HT-29 (cell line): ENCODE data around the gene RCVRN. TPM values are rescaled to one million over a fixed set of nuclear protein-coding genes. Genes with fewer than 3 reads are reported as not detected.
A peak's percentile ranks its signal among the peaks of the same experiment; 100 is the strongest.
"Not testable (repeated sequence)": the region's sequence is repeated elsewhere in the genome, so short reads cannot be mapped to it uniquely, and the experiment has no call there.

Experiments used
- DNase-seq: peaks from one replicate; pipeline ENCODE4 v3.0.0-alpha.2; 2015; ENCODE audit warnings: low spot score
- total RNA-seq: library from RNA; depleted of rRNA; stranded (reverse); fragments of >200 nt; shearing (Covaris generic); gene quantifications from 2 replicates; pipeline ENCODE4 v1.2.3, GENCODE V29; 2014

RCVRN gene
- total RNA-seq, 1 experiment from 2014 or later = not detected

DNA sequence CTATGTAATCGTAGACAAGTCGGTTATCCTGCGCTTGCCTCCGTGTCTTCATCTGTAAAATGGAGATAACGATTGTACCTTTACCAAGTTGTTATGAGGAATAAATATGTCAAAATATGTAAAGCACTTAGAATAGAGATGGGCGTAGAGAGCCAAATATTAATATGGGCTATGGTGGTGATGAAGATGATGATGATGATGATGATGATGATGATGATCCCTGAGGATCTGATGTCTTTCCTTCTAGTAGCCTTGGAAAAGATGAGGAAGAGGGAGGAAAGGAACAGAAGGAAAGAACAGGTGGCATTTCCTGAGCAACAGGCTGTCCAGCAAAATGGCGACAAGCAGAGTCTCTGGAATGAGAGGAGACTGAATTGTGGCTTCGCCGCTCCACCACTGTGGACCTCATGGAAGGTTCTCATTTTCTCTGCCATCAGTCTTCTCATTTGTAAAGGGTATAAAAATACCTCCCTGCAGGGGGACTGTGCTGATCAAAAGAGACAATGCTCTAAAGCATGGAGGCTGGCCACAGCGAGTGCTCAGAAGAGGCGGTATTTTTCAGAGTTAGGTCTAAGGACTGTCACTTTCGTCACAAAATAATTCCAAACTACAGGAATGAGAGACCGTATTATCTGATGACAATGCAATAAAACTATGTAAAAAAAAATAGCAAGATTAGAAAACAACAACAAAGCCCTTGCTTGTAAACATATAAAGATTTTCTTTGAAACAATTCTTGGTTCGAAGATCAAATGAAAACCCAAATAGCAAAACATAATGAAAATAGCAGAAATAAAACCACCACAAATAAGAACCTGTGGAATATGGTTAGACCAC, 17.2 kb upstream of the RCVRN start:
- DNase-seq = no peak

DNA sequence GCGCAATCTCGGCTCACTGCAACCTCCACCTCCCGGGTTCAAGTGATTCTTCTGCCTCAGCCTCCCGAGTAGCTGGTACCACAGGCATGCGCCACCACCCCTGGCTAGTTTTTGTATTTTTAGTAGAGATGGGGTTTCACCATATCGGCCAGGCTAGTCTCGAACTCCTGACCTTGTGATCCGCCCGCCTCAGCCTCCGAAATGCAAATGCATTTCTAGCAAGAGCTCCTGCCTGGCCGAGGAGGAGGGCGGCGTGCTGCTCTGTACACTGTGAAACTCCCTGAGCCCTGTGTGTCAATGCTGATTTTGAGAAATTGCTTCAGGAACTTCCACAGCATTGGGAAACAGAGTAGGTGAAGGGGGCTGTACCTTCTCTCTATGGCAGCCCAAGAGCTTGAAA, 16.1 kb upstream of the RCVRN start:
- DNase-seq = not testable (repeated sequence)

GRCh38 chr17:9918804-9919352, 13.8 kb upstream of the RCVRN start:
- no peak for DNase-seq

DNA sequence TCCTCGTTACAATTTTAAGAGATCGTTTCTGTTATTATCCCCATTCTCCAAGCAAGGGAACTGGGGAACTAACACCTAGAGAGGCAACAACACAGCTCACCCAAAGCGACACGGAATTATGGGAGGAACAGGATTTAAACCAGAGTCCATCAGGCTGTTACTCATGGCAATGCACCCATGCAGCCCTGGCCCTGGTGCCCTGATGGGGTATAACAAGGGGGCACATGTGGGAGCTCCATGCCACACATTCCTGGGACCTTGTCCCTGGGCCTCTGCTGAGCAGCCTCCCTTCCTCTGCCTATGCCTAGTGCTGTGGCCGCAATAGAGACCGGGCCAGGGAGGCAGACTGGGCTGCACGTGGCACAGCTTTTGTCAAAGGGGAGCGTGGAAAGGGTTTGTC, 13.3 kb upstream of the RCVRN start:
- DNase-seq = no peak

DNA sequence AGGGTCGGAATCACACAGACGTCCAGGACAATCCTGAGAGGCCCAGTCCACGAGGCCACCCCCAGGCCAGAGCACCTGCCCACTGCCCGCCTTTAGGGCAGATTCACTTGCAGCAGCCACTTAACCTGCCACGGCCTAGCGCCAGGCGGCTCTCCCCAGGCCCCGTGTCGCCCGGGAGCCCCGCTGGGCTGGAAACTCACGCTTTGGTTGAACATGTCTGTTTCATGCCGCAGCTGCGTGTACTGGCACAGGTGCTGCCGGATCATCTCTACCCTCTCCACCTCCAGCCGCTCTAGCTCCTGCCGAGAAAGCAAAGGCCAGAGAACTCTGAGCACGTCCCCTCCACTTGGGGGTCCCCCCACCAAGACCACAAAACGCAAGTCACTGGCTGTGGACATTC, 12.7 kb upstream of the RCVRN start:
- no peak for DNase-seq

DNA sequence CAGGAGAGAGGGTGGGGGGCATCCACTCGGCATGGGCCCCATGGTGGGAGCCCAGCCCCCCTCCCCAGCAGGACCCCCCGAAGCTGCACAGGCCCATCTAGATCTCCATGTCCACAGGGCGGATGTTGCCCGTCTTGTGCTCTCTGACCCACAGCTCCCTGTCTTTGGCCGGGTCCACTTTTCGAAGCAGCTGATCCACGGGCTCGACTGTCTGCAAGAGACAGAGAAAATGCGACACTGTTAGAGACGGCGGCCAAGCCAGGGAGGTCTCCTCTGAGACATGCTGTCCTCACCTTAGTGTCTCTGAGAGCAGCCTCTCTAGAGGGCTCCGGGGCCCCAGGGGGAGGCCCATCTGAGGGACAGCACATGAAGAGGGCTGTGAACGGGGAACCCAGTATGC, 12.1 kb upstream of the RCVRN start:
- DNase-seq = no peak

- no peak for DNase-seq
Observed at GRCh38 chr17:9916108-9916507, 11.0 kb upstream of the RCVRN start.

GRCh38 chr17:9913476-9913875, 8.4 kb upstream of the RCVRN start:
- DNase-seq = no peak

DNA sequence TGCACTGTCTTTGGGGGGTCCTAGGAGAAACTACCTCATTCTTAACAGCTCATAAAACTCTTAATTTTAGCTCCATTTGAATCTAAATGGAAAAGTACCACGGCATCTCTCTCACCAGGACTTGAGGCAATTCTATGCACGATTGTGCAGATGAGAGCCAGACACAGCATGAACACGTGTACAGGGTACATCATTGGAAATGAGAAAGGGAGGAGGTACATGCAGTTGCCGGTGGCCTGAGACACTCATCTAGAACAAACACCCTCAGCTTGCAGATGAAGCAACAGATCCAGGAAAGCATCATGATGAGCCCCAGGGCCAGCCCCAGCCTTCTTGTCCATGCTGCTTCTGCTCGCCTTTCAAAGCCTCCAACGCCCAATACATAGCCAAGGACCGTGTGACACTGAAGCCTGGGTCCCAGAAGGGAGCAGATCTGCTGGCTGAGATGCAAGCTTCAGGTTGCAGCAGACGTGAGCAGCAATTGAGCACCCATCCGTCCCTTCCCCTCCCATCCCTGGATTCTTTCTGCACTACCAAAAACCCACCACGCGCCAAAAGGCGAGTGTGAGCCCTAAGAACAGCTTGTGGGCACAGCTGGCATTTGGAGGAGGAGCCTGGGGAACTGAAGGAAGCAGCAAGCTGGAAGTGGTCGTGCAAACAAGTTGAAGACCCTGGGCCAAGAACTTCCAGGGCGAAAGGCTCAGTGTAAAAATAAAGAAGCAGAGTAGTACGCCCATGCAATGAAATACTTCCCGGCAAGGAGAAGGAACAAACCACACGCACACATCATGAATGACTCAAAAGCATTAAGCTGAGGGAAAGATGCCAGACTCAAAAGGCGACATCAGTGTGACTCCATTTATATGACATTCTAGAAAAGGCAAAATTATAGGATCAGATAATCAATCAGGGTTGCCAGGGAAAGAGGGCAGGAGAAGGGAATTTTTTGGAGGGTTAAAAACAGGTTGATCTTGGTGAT, 7.3 kb upstream of the RCVRN start:
- DNase-seq = no peak

DNA sequence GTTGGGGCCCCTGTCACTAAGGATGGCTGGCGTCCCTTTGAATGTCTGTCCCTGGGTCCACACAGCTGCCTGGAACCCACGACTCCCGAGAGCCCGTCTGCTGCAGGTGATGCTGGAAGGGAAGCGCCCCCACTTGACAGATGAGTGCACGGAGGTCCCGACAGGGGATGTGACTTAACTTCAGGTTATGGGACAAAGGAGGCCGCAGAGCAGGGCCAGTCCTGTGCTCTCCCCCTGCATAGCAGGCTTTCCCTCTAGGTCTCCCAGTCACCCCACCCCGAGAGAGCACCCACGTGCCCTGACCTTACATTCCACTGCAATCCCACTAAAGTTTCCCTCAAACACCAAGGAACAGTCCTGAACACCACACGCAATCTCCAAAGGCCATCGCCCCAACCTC, 6.0 kb upstream of the RCVRN start:
- no peak for DNase-seq

GRCh38 chr17:9908649-9909042, 3.6 kb upstream of the RCVRN start:
- no peak for DNase-seq

DNA sequence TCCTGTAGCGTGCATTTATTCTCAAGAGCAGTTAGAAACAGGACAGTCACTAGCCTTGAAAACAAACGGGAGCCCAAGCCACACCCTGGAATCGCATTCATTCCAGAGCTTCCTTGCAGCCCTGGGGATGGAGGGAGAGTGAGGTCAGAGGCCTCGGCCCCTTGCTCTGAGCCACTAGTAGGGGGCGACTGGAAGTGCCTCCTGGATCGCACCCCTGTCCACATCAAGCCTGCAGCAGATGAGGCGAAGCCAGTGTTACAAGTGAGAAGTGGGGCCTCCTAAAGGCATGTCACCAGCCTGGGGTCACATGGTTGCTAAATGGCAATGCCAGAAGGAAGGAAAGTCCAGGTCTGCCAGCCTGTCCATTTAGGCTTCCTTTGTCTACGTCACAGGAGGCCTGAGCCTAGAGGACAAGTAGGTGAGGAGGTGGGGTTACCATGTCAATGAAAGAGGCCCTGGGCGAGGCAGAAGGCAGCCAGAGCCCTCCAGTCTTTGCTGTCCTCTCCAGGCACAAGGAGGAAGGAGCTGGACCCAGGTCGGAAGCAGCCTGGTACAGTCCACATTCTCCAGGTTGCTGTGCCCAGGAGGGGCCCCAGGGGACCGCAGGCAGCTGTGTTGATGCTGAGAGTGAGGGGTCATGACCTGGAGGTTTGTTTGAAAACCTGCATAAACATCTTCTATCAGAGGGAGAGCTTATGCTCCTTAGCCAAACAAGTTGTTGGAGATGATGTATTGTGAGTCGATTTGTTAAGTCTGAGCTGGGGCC, 3.0 kb upstream of the RCVRN start:
- DNase-seq = no peak

DNA sequence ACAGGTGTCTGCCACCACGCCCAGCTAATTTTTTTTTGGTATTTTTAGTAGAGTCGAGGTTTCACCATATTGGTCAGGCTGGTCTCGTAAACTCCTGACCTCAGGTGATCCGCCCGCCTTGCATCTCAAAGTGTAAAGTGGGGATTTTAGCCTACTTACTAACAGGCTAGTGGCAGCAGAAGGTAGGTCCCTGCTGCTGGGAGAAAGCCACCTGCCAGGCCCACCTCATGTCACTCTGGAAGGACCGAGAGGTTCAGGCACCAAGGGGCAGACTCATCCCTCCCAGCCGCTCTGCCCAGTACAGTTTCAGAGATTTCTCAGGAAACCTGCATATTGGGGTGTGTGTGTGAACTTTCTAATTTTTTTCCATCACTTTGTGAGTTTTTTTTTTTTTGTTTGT, 2.1 kb upstream of the RCVRN start:
- no peak for DNase-seq

GRCh38 chr17:9906616-9907015, 1.5 kb upstream of the RCVRN start:
- no peak for DNase-seq

- peak; percentile 13 for DNase-seq
Observed at GRCh38 chr17:9905902-9906301, 831 bp upstream of the RCVRN start.

GRCh38 chr17:9904277-9905077, 594 bp downstream of the RCVRN start:
- no peak for DNase-seq

DNA sequence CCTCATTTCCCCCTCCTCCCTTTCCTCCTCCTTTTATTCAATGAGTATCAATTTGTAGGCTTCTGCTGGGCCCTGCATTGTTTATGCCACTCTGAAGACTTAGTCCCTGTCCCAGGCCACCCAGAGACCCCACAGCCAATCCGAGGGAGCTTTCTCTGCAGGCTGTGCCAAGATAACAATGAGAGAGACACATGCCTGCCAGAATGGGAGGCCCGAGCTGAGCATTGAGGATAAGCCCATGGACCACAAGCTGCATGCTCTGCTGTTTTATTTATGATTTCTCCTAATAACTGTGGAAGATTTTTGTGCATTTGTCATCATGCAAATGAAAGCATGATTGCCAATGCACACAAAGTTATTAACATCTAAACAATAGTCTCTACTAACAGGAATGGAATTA, 3.0 kb downstream of the RCVRN start:
- DNase-seq = no peak

- DNase-seq = no peak
Observed at GRCh38 chr17:9900784-9901183, 4.3 kb downstream of the RCVRN start.

GRCh38 chr17:9900044-9900594, 5.0 kb downstream of the RCVRN start:
- no peak for DNase-seq

GRCh38 chr17:9899280-9900043, 5.6 kb downstream of the RCVRN start:
- DNase-seq = no peak
